Ovary (tissue), 3 donors: ENCODE data around the gene RGS7.

ENCODE experiments used
- EP300 ChIP-seq: sonication (generic); formaldehyde crosslinking; IDR thresholded peaks from one replicate; pipeline ENCODE4 v1.6.1; 2017; ENCODE audit warnings: antibody characterized with exemption
- POLR2A ChIP-seq: fragments of 450-650 bp; IDR thresholded peaks from one replicate; pipeline ENCODE4 v1.6.1; 2017; ENCODE audit warnings: antibody characterized with exemption, mild to moderate bottlenecking, moderate library complexity
- TF ChIP-seq, protein P1 (sequence below), 3 donors: fragments of 450-650 bp in 2 of 3; fragments of 200-600 bp in 1 of 3; IDR thresholded peaks; one replicate each; pipeline versions ENCODE4 v1.5.1 to v1.8.0; 2016 to 2022; ENCODE audit warnings: antibody characterized with exemption in 3 of 3, mild to moderate bottlenecking in 1 of 3
- donor health status: DM: no; HTN: no; CAD: no.

DNA sequence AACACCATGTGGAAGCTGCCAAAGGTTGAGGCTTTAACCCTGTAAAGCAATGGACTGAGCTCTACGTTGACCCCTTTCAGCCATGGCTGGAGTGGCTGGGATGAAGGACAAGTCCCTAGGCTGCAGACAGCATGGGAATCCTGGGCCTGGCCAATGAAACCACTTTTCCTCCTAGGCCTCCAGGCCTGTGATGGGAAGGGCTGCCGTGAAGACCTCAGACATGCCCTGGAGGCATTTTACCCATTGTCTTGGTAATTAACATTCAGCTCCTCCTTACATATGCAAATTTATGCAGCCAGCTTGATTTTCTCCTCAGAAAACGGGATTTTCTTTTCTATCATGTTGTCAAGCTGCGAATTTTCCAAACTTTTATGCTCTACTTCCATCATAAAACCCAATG is 214.5 kb downstream of the RGS7 start:
- TF ChIP-seq, protein P1, sequence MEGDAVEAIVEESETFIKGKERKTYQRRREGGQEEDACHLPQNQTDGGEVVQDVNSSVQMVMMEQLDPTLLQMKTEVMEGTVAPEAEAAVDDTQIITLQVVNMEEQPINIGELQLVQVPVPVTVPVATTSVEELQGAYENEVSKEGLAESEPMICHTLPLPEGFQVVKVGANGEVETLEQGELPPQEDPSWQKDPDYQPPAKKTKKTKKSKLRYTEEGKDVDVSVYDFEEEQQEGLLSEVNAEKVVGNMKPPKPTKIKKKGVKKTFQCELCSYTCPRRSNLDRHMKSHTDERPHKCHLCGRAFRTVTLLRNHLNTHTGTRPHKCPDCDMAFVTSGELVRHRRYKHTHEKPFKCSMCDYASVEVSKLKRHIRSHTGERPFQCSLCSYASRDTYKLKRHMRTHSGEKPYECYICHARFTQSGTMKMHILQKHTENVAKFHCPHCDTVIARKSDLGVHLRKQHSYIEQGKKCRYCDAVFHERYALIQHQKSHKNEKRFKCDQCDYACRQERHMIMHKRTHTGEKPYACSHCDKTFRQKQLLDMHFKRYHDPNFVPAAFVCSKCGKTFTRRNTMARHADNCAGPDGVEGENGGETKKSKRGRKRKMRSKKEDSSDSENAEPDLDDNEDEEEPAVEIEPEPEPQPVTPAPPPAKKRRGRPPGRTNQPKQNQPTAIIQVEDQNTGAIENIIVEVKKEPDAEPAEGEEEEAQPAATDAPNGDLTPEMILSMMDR (IDR thresholded peaks at IDR 0.05): no peak
- TF ChIP-seq POLR2A (no peak), EP300 (no peak)
